Suppressor macrophage treated with lipopolysaccharide for 1 hour (primary cell): Measurements from ENCODE around the gene UNC5B.

ENCODE experiments used
- DNase-seq, 3 donors: peaks; one replicate each; pipeline ENCODE4 v3.0.0-alpha.2; 2020 to 2022

UNC5B gene

GRCh38 chr10:71223347-71224058, 11.1 kb downstream of the UNC5B start:
- no peak for DNase-seq

DNA sequence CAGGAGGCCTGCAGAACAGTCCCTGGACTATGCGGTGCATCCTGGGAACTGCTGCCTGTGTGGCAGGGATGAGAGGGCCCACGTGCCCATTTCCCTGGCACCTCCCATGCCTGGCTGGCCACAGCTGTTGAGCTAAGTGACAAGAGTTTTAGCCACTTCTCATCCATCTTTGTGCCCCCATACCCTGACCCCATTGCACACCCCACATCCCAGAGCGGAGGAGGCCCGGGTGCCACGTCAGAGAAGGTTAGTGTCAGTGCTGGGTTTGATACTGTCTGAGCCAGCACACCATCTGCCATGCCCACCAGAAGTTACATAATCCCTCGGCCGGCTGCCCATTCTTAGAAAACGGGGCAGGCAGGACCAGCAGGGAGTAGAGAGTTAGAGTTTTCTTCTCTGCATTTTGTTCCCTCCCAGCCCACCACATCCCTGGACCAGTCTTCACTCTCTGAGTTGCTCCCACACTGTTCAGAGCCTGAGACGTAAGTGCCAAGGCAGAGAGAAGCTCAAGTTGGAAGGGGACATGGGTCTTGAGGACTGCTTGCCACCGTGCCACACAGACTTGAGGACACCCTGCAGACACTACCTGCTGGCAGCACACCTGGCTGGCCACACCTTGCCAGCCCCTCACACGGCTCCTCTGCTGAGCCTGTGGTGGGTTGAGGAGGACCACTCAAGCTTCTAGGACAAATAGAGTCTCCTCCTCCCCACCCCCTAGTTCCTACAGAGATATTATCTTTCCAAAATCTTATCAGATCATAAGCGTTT, 13.1 kb downstream of the UNC5B start:
- no peak for DNase-seq

DNA sequence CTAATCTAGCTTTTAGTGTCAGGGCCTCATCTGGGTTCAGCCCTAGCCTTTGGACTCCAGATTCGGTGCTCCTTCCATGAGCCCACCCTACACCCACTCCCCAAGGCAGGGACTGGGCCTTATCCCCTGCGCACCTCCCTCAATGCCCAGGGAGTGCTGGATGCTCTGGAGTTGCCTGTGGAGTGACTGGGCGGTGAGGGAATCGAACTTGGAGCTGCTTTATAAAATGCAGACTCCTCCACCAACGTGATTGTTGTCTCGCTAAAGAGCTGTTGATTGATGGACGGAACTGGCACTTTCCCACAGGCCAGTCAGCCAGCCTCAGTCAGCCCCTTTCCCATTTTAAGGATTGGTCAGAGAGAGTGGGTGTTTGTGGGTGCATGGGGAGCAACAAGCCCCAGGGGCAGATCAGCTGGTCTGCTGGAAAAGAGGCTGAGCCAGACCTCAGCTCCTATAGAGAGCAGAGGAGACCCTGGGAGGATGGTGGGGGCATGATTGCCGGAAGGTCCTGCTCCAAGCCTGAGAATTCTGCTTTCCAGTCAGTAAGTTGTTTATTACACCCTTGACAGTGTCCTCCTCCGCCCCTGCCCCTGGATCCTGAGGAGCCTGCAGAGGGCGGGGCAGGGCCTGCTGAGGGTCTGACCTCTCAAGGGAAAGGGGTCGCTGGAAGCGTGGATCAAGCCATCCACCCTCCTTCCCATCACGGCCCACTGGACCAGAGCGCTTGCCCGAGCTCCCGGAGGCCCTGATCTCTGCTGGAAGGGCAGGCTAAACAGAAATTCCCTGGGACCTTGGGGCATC, 16.7 kb downstream of the UNC5B start:
- DNase-seq: no peak

- peak; percentile 42 to 65 (median 59) for DNase-seq
Observed at GRCh38 chr10:71229726-71230655, 17.6 kb downstream of the UNC5B start.

- peak; percentile 62 to 67 (median 62) for DNase-seq
Observed at GRCh38 chr10:71230656-71231025, 18.3 kb downstream of the UNC5B start.

GRCh38 chr10:71231206-71231605, 18.8 kb downstream of the UNC5B start:
- no peak for DNase-seq

DNA sequence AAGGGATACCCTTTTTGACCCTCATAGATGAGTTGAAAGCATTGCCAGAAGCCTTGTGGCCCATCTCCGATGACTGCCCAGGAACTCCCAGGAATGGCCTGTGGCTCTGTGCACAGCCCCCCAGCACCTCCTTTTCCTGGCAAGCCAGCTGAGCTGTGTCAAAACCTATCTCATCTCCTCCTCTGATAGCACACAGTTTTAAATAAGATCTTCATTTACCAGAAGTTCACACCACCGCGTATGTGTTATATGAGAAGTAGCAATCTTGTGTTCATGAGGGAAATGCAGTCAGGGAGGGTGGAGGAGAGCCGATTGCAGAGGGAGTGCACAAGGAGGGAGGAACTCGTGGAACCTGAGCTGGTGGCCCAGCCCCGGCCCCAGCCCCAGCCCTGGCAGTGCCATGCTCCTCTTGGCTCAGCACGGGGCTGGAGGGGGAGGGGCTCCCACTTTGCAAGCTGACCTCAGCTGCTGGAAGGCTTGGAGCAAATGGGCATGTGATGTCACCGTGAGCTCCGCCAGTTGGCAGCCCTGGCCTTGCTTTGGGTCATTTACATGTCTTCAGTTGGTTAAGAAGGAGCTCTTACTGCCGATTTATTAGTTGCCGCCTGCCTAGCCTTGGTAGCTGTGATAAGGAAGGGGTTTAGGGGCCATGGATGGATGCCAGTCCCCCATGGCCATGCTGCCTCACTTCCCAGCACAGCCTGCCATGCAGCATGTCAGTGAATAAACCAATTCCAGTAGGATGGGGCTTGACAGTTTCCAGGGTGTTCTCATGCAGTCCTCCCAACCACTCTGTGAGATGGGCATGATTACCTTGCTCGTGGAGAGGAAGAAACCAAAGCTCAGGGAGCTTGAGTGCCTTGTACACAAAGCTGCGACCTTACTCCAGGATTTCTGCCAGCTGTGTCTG, 20.0 kb downstream of the UNC5B start:
- DNase-seq: no peak

- no peak for DNase-seq
Observed at GRCh38 chr10:71233482-71233892, 21.1 kb downstream of the UNC5B start.

- DNase-seq: peak; percentile 75 to 85 (median 80)
Observed at GRCh38 chr10:71234004-71234894, 21.9 kb downstream of the UNC5B start.

GRCh38 chr10:71234970-71235685, 22.8 kb downstream of the UNC5B start:
- DNase-seq: peak in 1 of 3 donors; percentile 11

DNA sequence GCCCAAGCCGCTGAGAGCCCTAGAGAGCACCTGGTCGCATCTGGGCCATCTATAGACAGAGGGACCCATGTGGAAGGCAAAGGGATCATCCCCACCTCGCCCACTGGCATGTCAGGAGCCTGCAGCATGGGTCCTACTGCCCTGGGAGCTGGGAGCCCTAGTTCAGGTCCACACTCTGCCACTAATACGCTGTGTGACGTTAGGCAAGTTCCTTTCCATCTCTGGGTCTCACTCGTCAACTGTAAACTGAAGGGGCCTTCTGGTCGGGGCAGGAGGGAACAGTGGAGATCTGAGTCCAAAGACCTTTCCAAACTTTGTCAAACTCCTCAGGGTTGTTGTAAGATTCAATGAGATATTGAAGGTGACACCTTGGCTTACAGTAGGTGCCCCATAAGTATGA, 23.4 kb downstream of the UNC5B start:
- DNase-seq: no peak

- no peak for DNase-seq
Observed at GRCh38 chr10:71236286-71236685, 23.9 kb downstream of the UNC5B start.

GRCh38 chr10:71236822-71237682, 24.7 kb downstream of the UNC5B start:
- DNase-seq: no peak

- DNase-seq: no peak
Observed at GRCh38 chr10:71237843-71238623, 25.7 kb downstream of the UNC5B start.

DNA sequence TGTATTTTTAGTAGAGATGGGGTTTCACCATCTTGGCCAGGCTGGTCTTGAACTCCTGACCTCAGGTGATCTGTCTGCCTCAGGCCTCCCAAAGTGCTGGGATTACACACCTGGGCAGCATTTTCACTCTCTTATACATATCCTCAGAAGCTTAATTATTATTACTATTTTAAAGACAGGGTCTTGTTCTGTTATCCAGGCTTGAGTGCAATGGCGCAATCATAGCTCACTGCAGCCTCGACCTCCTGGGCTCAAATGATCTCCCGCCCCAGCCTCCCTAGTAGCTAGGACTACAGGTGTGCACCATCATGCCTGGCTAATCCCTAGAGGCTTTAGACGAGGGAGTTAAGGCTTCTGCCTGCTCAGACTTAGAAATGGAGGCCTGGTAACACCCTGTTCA, 26.3 kb downstream of the UNC5B start:
- DNase-seq: no peak

DNA sequence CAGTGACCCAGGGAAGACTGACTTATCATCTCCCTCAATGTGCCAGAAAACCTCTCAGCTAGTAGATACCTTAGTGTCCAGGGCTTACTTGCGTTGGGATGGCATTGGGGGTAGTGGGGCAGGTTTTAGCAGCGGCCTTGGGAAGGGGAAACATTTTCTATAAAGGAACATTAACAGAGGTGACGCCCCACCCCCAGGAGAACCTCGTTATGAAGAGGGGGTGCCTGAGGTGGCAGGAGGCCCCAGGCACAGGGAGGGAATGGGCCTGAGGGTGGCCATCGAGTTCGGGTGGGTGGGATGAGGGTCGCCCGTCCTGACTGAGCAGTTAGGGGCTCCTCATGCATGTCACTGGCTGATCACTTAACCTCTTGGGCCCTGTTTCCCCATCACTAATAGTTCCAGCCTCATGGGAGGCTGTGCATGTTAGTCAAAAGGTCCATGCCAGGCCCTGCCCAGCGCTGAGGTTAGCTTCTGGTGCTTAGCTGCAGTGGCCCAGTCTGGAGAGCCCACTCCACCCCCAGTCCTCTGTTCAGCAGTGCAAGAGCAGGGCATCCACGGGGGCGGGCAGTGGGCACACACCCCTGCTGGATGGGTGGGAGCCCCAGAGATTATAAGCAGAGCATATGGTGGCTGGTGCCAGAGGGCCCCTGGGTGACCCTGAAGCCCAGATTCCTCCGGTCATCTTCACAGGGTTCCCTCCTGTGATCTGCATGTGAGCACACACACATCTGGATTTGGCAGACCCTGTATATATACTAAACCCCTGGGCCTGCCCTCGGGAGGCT, 27.0 kb downstream of the UNC5B start:
- DNase-seq: no peak
